Measurements from ENCODE around the gene EP300. TPM values are rescaled to one million over a fixed set of nuclear protein-coding genes. Genes with fewer than 3 reads are reported as not detected.
A peak's percentile ranks its signal among the peaks of the same experiment; 100 is the strongest.

EP300 gene
- total and polyA plus RNA-seq, 4 donors, result 14.9 to 177 (median 44.4) TPM

- WGBS, 2 donors, result 91 to 94% methylated on average over 8 of the region's 8 CpGs
- TF ChIP-seq CTCF (IDR thresholded peaks at IDR 0.05; ENCODE audit: control extremely low read depth, extremely low read depth), result no peak
- Histone ChIP-seq H3K9me3 (ENCODE audit: control insufficient read depth in 4 of 4, insufficient read depth in 3 of 4, low read length in 3 of 4) (no peaks in the 10 kb centered on the region), H3K36me3 (ENCODE audit: control insufficient read depth in 4 of 4, insufficient read depth in 4 of 4, low read length in 4 of 4) (peaks cover 30 to 59% (median 43%) of the 10 kb centered on the region in 4 donors), H3K9ac (ENCODE audit: insufficient read depth in 1 of 2, low read length in 2 of 2) (no peak overlapping the region), H3K4me3 (no peak overlapping the region), H3K27me3 (ENCODE audit: control insufficient read depth in 3 of 3, insufficient read depth in 3 of 3, low read length in 2 of 3) (no peaks in the 10 kb centered on the region), H3K4me1 (ENCODE audit: control insufficient read depth in 5 of 5, insufficient read depth in 5 of 5, low read length in 5 of 5) (peaks cover 0 to 4% (median 0%) of the 10 kb centered on the region in 5 donors), H3K27ac (ENCODE audit: low read depth in 1 of 2, low read length in 1 of 2) (no peak overlapping the region)
- ATAC-seq (ENCODE audit: insufficient read depth, low FRiP score) (no peak), DNase-seq (no peak)
Observed at GRCh38 chr22:41169157-41169556, 76.8 kb downstream of the EP300 start.

DNA sequence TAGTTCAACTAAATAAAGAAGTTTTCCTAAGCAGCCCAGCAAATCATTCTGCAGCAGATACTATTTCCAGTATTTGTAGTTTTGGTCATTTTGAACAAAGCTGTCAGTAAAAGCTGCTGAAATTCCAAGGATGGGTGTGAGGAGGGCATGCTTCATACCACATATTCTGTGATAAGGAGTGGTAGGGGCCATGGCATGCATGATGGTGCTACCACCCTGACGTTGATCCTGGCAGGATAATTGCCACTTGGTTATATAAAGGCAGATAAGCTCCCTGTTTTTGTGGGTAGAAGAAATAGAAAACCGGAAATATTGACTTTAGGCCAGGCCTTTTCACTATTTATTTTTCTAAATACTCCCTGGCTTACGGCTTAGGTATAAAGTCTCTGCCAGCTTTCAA lies 79.6 kb downstream of the EP300 start:
- peaks cover 0 to 4% (median 0%) of the 10 kb centered on the region in 5 donors for H3K4me1 ChIP-seq (ENCODE audit: control insufficient read depth in 5 of 5, insufficient read depth in 5 of 5, low read length in 5 of 5)
- H3K27me3 ChIP-seq (ENCODE audit: control insufficient read depth in 3 of 3, insufficient read depth in 3 of 3, low read length in 2 of 3), result no peaks in the 10 kb centered on the region
- H3K9ac ChIP-seq (ENCODE audit: insufficient read depth in 1 of 2, low read length in 2 of 2), result no peak overlapping the region
- ATAC-seq (ENCODE audit: insufficient read depth, low FRiP score), result no peak
- no peaks in the 10 kb centered on the region for H3K9me3 ChIP-seq (ENCODE audit: control insufficient read depth in 4 of 4, insufficient read depth in 3 of 4, low read length in 3 of 4)
- peaks cover 33 to 62% (median 47%) of the 10 kb centered on the region in 4 donors for H3K36me3 ChIP-seq (ENCODE audit: control insufficient read depth in 4 of 4, insufficient read depth in 4 of 4, low read length in 4 of 4)
- H3K27ac ChIP-seq (ENCODE audit: low read depth in 1 of 2, low read length in 1 of 2), result no peak overlapping the region
- no peak for TF ChIP-seq CTCF (IDR thresholded peaks at IDR 0.05; ENCODE audit: control extremely low read depth, extremely low read depth)
- 65 to 83% methylated on average over 3 of the region's 3 CpGs for WGBS, 2 donors
- DNase-seq, result peak in 1 of 3 donors; percentile 17
- H3K4me3 ChIP-seq, result no peak overlapping the region

DNA sequence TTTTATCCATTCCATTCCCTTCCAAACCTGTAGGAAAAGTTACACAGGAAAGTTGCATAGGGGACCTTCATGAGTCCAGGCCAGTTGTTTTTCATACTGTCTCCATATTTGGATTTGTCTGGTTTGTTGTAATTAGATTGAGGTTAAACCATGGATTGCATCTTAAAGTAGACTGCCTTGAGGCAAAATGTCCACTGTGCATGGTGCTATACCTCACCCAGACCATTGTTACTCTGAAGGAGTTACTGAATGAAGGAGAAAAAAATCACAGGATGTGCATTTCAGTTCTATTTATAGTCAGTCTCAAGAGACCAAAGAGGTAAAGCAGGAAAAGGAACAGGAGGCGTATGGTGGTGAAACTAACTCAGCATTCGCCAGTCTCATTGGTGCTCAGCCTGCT lies 83.2 kb downstream of the EP300 start:
- H3K9ac ChIP-seq (ENCODE audit: insufficient read depth in 1 of 2, low read length in 2 of 2), result no peak overlapping the region
- no peak for TF ChIP-seq CTCF (IDR thresholded peaks at IDR 0.05; ENCODE audit: control extremely low read depth, extremely low read depth)
- H3K36me3 ChIP-seq (ENCODE audit: control insufficient read depth in 4 of 4, insufficient read depth in 4 of 4, low read length in 4 of 4), result peaks cover 23 to 64% (median 53%) of the 10 kb centered on the region in 4 donors
- peaks cover 0 to 4% (median 0%) of the 10 kb centered on the region in 5 donors for H3K4me1 ChIP-seq (ENCODE audit: control insufficient read depth in 5 of 5, insufficient read depth in 5 of 5, low read length in 5 of 5)
- H3K27me3 ChIP-seq (ENCODE audit: control insufficient read depth in 3 of 3, insufficient read depth in 3 of 3, low read length in 2 of 3), result no peaks in the 10 kb centered on the region
- DNase-seq (no peak), ATAC-seq (ENCODE audit: insufficient read depth, low FRiP score) (no peak)
- no peak overlapping the region for H3K4me3 ChIP-seq
- 56 to 70% methylated on average over 2 of the region's 2 CpGs for WGBS, 2 donors
- H3K27ac ChIP-seq (ENCODE audit: low read depth in 1 of 2, low read length in 1 of 2), result no peak overlapping the region
- no peaks in the 10 kb centered on the region for H3K9me3 ChIP-seq (ENCODE audit: control insufficient read depth in 4 of 4, insufficient read depth in 3 of 4, low read length in 3 of 4)

- ATAC-seq (ENCODE audit: insufficient read depth, low FRiP score) (no peak), DNase-seq (no peak)
- Histone ChIP-seq H3K4me3 (no peak overlapping the region), H3K4me1 (ENCODE audit: control insufficient read depth in 5 of 5, insufficient read depth in 5 of 5, low read length in 5 of 5) (peaks cover 0 to 3% (median 1%) of the 10 kb centered on the region in 5 donors), H3K27ac (ENCODE audit: low read depth in 1 of 2, low read length in 1 of 2) (no peak overlapping the region), H3K9me3 (ENCODE audit: control insufficient read depth in 4 of 4, insufficient read depth in 3 of 4, low read length in 3 of 4) (no peaks in the 10 kb centered on the region), H3K9ac (ENCODE audit: insufficient read depth in 1 of 2, low read length in 2 of 2) (no peak overlapping the region), H3K36me3 (ENCODE audit: control insufficient read depth in 4 of 4, insufficient read depth in 4 of 4, low read length in 4 of 4) (peaks cover 16 to 63% (median 50%) of the 10 kb centered on the region in 4 donors), H3K27me3 (ENCODE audit: control insufficient read depth in 3 of 3, insufficient read depth in 3 of 3, low read length in 2 of 3) (no peaks in the 10 kb centered on the region)
- TF ChIP-seq CTCF (IDR thresholded peaks at IDR 0.05; ENCODE audit: control extremely low read depth, extremely low read depth), result no peak
- 89 to 92% methylated on average over 15 of the region's 15 CpGs for WGBS, 2 donors
Observed at GRCh38 chr22:41177040-41177621, 84.7 kb downstream of the EP300 start.
